Measurements from ENCODE around the gene CPA4.

Gene CPA4

DNA sequence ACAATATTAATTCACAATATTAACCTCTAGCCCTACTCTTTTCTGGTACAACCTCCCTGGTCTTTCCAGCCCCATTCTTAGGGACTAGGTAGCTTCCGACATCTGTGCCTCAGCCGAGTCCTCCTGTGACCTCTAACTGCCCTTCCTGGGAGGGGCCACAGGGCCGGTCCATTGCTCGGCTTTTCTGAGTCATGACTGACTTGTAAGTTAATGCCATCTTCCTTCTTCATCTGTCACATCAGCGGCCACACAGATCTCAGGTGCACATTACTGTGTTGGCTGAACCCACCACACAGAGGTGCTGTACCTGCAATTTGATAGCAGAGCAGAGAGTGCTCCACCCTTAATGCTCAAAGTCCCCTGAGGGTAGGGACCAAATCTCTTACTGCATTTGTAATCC is 4.1 kb upstream of the CPA4 start:
- no peaks in the 10 kb centered on the region for H3K36me3 Mint-ChIP-seq
- no peaks in the 10 kb centered on the region for H3K9me3 Mint-ChIP-seq
- no peaks in the 10 kb centered on the region for H3K27me3 Mint-ChIP-seq
- no peaks in the 10 kb centered on the region for H3K4me1 Mint-ChIP-seq
- no peak overlapping the region for H3K4me3 Mint-ChIP-seq
- no peak overlapping the region for H3K27ac Mint-ChIP-seq

- H3K27me3 Mint-ChIP-seq: no peaks in the 10 kb centered on the region
- no peaks in the 10 kb centered on the region for H3K9me3 Mint-ChIP-seq
- no peak overlapping the region for H3K4me3 Mint-ChIP-seq
- H3K4me1 Mint-ChIP-seq: no peaks in the 10 kb centered on the region
- no peaks in the 10 kb centered on the region for H3K36me3 Mint-ChIP-seq
- no peak overlapping the region for H3K27ac Mint-ChIP-seq
Observed at GRCh38 chr7:130289478-130289877, 3.5 kb upstream of the CPA4 start.

DNA sequence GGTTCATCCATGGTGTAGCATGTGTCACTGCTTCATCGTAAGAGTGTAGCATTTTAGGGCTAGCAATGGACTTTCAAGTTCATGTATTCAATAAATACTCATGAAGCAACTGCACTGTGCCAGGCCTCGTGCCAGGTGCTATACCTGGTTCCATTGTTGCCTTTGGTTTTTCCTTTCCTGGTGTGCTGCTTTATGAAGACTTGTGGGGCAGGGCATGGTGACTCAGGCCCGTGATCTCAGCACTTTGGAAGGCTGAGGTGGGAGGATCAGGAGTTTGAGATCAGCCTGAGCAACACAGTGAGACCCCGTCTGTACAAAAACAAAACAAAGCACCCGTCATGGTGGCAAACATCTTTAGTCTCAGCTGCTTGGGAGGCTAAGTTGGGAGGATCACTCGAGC is 2.2 kb upstream of the CPA4 start:
- H3K36me3 Mint-ChIP-seq: no peaks in the 10 kb centered on the region
- no peak overlapping the region for H3K27ac Mint-ChIP-seq
- H3K4me1 Mint-ChIP-seq: no peaks in the 10 kb centered on the region
- H3K9me3 Mint-ChIP-seq: no peaks in the 10 kb centered on the region
- no peaks in the 10 kb centered on the region for H3K27me3 Mint-ChIP-seq
- no peak overlapping the region for H3K4me3 Mint-ChIP-seq

- Mint-ChIP-seq H3K27ac (no peak overlapping the region), H3K27me3 (no peaks in the 10 kb centered on the region), H3K36me3 (no peaks in the 10 kb centered on the region), H3K4me3 (no peak overlapping the region), H3K9me3 (no peaks in the 10 kb centered on the region), H3K4me1 (no peaks in the 10 kb centered on the region)
Observed at GRCh38 chr7:130293521-130293920, 560 bp downstream of the CPA4 start.

GRCh38 chr7:130294314-130294713 is 1.4 kb downstream of the CPA4 start:
- H3K4me3 Mint-ChIP-seq: no peak overlapping the region
- H3K4me1 Mint-ChIP-seq: no peaks in the 10 kb centered on the region
- H3K36me3 Mint-ChIP-seq: no peaks in the 10 kb centered on the region
- H3K27me3 Mint-ChIP-seq: no peaks in the 10 kb centered on the region
- H3K9me3 Mint-ChIP-seq: no peaks in the 10 kb centered on the region
- no peak overlapping the region for H3K27ac Mint-ChIP-seq

GRCh38 chr7:130296221-130296951 is 3.4 kb downstream of the CPA4 start:
- no peak overlapping the region for H3K4me3 Mint-ChIP-seq
- no peaks in the 10 kb centered on the region for H3K27me3 Mint-ChIP-seq
- H3K4me1 Mint-ChIP-seq: no peaks in the 10 kb centered on the region
- H3K9me3 Mint-ChIP-seq: no peaks in the 10 kb centered on the region
- H3K27ac Mint-ChIP-seq: no peak overlapping the region
- no peaks in the 10 kb centered on the region for H3K36me3 Mint-ChIP-seq

DNA sequence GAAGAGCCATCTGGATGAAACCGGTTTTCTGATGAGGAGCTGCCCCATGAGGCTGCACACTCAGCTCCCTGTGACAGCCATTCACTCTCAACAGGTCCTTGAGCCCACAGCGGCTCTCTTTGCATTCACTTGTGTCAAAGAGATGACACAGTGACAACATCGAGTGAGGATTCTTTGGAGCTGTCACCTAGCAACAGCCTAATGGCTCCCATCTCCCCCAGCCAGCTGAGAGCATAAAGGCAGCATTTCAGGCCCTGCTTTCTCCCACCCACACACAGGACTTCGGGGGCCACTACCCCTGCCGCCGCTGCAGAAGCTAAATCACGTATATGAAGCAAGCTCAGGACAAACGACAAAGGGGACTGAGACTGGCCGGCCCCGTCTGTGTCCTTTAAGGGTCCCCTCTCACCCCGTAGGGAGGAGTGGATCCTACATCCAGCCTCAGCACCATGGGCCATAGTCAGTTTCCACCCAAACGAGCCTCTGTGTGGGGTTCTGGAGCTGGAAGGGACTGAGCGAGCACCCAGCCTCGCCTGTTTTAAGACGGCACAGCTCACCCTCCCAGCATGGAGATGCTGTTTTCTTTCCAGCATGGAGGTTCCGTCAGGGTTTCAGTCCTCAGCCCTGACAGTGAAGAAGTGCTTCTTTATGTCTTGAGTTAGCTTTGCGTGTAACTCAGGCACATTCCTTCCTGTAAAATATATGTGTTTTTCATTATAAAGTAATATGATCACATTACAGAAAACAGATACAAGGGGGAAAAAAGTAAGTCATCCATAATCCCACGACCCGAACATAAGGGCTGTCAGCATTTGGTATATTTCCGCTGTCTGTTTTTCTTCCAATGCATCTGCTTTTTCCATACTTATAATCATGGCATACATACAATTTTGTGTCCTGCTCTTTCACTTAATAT is 4.9 kb downstream of the CPA4 start:
- H3K4me1 Mint-ChIP-seq: no peaks in the 10 kb centered on the region
- no peak overlapping the region for H3K4me3 Mint-ChIP-seq
- no peaks in the 10 kb centered on the region for H3K36me3 Mint-ChIP-seq
- H3K9me3 Mint-ChIP-seq: no peaks in the 10 kb centered on the region
- H3K27ac Mint-ChIP-seq: no peak overlapping the region
- no peaks in the 10 kb centered on the region for H3K27me3 Mint-ChIP-seq

- no peak overlapping the region for H3K27ac Mint-ChIP-seq
Observed at GRCh38 chr7:130298544-130299326, 5.8 kb downstream of the CPA4 start.

DNA sequence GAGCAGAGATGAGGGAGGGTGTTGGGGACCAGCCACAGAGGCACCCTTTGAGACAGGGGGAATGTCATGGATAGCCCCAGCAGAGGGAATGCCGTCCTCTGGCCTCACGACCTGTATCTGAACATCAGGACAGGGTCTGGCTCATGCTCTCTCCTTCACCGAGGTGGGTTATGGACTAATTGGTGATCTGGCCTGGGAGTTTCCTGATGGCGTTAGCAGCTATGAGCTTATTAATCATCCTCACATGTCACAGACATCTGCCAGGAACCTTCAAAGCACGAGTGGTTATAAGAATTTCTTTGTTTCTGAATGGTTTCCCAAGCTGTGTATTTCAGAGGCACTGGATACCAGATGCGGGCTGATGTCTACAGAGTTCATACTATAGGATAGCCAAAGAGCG is 6.9 kb downstream of the CPA4 start:
- no peaks in the 10 kb centered on the region for H3K4me1 Mint-ChIP-seq
- H3K27me3 Mint-ChIP-seq: no peaks in the 10 kb centered on the region
- no peak overlapping the region for H3K4me3 Mint-ChIP-seq

More at GRCh38 chr7:130298544-130299326, 5.8 kb downstream of the CPA4 start:
- Mint-ChIP-seq H3K4me3 (no peak overlapping the region), H3K9me3 (no peaks in the 10 kb centered on the region), H3K36me3 (no peaks in the 10 kb centered on the region), H3K4me1 (no peaks in the 10 kb centered on the region), H3K27me3 (no peaks in the 10 kb centered on the region)

DNA sequence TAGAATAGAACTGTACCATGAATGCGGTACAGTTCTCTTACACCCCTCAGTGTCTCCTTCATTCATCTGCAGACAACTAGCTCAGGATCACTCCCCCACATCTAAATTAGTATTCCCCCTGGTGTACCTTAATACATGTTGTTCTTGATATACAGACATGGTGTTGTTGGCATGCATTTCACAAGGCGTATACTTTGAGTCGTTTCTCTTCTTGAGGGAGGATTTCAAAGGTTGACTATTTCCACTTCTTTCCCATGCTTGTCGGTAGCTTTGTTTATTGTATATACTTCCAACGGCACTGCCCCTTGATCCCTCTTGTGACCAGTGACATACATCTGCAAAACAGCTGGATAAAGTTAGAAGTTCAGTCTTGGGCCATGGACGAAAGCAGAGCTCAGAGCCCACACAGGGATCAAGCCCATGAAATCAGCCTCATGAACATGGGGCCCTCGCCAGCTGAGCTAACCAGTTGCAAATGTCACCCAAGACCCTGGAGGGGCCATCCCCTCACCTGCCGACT is 8.6 kb downstream of the CPA4 start:
- Mint-ChIP-seq H3K4me1 (no peaks in the 10 kb centered on the region), H3K36me3 (no peaks in the 10 kb centered on the region), H3K27ac (no peak overlapping the region)

More for the DNA sequence above, 6.9 kb downstream of the CPA4 start:
- Mint-ChIP-seq H3K27ac (no peak overlapping the region), H3K36me3 (no peaks in the 10 kb centered on the region), H3K9me3 (no peaks in the 10 kb centered on the region)

GRCh38 chr7:130302649-130303048 is 9.7 kb downstream of the CPA4 start:
- Mint-ChIP-seq H3K4me3 (no peak overlapping the region), H3K27me3 (no peaks in the 10 kb centered on the region), H3K9me3 (no peaks in the 10 kb centered on the region), H3K27ac (no peak overlapping the region), H3K36me3 (no peaks in the 10 kb centered on the region), H3K4me1 (no peaks in the 10 kb centered on the region)

More for the DNA sequence above, 8.6 kb downstream of the CPA4 start:
- Mint-ChIP-seq H3K4me3 (no peak overlapping the region), H3K9me3 (no peaks in the 10 kb centered on the region), H3K27me3 (no peaks in the 10 kb centered on the region)

DNA sequence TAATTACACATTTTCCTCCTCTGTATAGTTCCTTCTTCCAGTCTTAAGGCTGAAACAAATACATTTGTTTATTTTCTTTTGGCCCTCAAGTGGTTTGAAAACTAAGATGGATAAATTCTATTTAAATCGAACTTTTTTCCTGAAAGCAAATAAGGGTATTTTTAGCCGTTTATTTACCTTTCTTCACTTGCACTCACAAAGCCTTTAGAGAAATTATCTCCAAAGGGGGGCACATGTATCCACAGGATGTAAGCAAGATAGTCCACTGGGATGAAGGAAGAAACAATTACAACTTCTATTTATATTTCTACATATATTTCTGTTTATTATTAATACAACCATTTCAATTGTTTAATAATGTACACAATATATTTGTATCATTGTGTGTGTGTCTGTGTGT is 10.2 kb downstream of the CPA4 start:
- no peak overlapping the region for H3K4me3 Mint-ChIP-seq

DNA sequence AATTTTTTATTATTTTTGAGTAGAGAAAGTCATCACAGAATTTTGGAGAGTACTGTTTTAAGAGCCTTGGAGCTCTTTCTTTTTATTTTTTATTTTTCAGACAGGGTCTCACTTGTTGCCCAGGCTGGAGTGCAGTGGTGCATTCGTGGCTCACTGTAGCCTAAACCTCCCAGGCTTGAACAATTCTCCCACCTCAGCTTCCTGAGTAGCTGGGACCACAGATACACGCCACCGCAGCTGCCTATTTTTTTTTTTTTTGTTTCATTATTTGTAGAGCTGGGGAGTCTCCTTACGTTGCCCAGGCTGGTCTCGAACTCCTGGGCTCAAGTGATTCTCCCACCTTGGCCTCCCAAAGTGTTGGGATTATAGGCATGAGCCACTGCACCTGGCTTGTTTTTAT is 10.6 kb downstream of the CPA4 start:
- no peaks in the 10 kb centered on the region for H3K27me3 Mint-ChIP-seq

More for the DNA sequence above, 10.2 kb downstream of the CPA4 start:
- H3K27me3 Mint-ChIP-seq: no peaks in the 10 kb centered on the region
- H3K27ac Mint-ChIP-seq: no peak overlapping the region
- H3K4me1 Mint-ChIP-seq: no peaks in the 10 kb centered on the region
- H3K9me3 Mint-ChIP-seq: no peaks in the 10 kb centered on the region
- no peaks in the 10 kb centered on the region for H3K36me3 Mint-ChIP-seq

DNA sequence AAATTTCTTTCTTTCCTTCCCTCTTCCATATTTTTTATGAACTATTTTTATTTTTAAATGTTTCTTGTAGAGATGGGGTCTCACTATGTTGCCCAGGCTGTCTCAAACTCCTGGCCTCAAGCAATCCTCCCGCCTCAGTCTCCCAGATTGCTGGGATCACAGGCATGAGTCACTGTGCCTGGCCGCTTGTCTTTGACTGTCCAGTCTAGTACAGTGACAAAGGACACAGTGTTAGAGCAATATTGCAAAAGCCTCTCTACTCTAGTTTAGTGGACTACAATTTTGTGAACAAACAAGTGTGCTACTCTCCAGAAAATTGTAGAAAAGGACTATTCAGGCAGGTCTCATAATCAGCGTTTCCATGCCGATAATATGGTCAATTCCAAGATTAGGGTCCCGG is 11.0 kb downstream of the CPA4 start:
- H3K27ac Mint-ChIP-seq: no peak overlapping the region
- H3K4me3 Mint-ChIP-seq: no peak overlapping the region
- H3K27me3 Mint-ChIP-seq: no peaks in the 10 kb centered on the region
- no peaks in the 10 kb centered on the region for H3K36me3 Mint-ChIP-seq
- H3K4me1 Mint-ChIP-seq: no peaks in the 10 kb centered on the region
- H3K9me3 Mint-ChIP-seq: no peaks in the 10 kb centered on the region

More for the DNA sequence above, 10.6 kb downstream of the CPA4 start:
- H3K4me1 Mint-ChIP-seq: no peaks in the 10 kb centered on the region
- no peaks in the 10 kb centered on the region for H3K36me3 Mint-ChIP-seq
- H3K4me3 Mint-ChIP-seq: no peak overlapping the region
- H3K9me3 Mint-ChIP-seq: no peaks in the 10 kb centered on the region
- no peak overlapping the region for H3K27ac Mint-ChIP-seq

- Mint-ChIP-seq H3K4me1 (no peaks in the 10 kb centered on the region), H3K4me3 (no peak overlapping the region), H3K36me3 (no peaks in the 10 kb centered on the region), H3K27ac (no peak overlapping the region), H3K27me3 (no peaks in the 10 kb centered on the region), H3K9me3 (no peaks in the 10 kb centered on the region)
Observed at GRCh38 chr7:130304878-130305277, 11.9 kb downstream of the CPA4 start.

Data from activated naive CD4-positive, alpha-beta T cell treated with anti-CD3 and anti-CD28 coated beads, Interleukin-2, amount 50 U/mL, for 24 hours (primary cell).